Stimulated activated CD4-positive, alpha-beta T cell treated with anti-CD3 and anti-CD28 coated beads, Interleukin-15, amount 100 ng/mL, for 1 hour (primary cell): ENCODE data around the gene FLRT1.
"Not testable (repeated sequence)": the region's sequence is repeated elsewhere in the genome, so short reads cannot be mapped to it uniquely, and the experiment has no call there.

Source experiments
- DNase-seq, 2 donors: peaks; one replicate each; pipeline ENCODE4 v3.0.0-alpha.2; 2020; ENCODE audit warnings: low read depth in 1 of 2, low spot score in 1 of 2

The FLRT1 gene

GRCh38 chr11:64044730-64045393 lies 9.1 kb downstream of the FLRT1 start:
- DNase-seq = no peak

DNA sequence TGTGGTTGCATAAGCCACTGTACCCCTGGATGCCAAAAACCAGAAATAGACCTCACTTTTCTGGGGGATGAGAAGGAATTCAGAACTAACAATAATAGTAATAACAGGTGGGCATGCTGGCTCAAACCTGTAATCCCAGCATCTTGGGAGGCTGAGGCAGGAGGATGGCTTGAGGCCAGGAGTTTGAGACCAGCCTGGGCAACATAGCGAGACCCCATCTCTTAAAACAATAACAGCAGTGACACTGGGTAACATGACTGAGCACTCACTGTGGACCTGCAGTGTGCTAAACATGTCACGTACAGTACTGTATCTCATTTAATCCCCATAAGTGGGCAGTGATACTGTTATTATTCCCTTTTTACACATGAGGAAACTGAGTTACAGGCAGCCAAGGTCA lies 10.0 kb downstream of the FLRT1 start:
- no peak for DNase-seq

DNA sequence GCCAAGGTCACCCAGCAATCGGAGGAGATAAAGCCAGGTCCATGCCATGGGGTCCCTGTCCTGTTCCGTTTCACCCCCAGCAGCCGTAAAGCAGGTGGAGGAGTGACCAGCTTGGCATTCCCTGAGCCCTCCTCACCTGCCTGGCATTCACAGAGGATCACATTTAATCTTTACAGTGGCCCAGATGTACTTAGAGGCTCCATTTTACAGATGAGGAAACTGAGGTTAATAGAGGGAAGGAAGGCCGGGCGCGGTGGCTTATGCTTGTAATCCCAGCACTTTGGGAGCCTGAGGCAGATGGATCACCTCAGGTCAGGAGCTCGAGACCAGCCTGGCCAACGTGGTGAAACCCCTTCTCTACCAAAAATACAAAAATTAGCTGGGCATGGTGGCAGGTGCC lies 11.6 kb downstream of the FLRT1 start:
- not testable (repeated sequence) for DNase-seq

DNA sequence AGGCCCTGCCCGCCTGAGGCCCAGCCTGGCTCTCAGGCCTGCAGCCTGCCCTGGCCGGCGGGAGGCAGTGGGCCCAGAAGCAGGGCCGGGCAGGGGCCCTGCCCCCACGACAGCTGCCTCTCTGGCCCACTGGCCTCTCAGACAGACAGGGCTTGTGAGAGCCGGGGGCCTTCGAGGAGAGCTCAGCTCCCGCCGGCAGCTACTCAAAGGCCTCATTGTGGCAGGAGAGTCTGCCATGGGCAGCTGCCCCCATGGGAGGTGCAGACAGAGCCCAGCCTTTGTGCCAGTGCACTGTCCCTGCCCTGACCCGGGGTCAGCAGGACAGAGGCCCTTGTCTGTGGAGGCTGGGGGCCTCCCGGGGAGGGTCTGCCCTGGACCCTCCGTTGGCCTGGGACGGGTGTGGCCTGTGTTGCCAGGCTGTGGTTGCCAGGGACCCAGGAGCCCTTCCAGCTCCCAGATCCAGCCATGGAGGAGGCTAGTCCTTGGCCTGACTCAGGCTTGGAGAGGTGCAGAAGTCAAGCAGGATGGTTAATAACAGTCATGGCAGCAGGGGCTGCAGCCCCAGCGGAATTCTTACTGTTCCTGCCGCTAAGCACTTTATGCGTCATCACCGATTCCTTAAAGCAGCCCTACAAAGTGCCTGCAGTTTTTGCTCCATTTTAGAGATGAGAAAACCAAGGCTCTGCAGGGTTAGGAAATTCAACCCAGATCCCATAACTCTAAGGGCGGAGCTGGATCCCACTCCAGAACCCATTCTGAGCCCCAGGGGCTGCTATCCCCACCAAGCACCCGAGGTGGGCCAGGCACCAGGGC lies 12.5 kb downstream of the FLRT1 start:
- DNase-seq = no peak

DNA sequence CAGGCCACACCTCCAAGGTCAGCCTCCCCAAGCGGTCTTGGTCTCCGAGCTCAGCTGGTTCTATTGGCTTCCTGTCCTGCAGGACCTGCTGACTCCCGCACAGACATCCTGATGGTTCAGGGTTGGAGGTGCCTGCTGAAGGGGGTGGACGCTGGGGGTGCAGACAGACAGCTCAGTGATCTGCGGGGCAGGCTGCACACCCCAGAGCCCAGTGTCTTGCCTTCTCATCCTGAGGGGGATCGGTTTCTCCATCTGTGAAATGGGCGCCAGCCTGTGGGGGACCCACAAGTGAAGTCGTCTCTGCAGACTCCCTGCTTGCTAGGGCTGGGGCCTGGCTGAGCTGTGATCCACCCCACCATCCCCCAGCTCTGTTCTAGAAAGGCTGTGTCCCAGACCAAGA lies 13.8 kb downstream of the FLRT1 start:
- no peak for DNase-seq

DNA sequence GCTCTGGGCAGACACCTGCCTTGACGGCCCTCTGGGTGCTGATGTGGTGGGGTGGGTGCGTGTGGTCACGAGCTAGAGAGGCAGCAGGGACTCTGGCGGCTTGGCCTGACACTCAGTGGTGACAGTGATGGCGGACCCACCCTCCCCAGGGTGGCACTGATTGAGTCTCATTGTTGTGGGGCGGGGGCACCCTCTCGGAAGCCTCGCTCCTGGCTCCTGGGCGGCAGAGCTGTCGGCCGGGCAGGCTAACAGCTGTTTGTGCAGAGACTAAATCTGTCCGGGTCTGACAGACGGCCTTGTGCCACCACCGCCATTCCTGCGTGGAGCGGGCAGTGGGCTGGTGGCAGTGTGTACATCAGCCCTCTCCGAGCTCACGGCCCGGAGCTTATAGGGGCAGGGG lies 15.6 kb downstream of the FLRT1 start:
- DNase-seq = no peak

- DNase-seq = no peak
These were observed 16.7 kb downstream of the FLRT1 start for GRCh38 chr11:64052436-64052835.

GRCh38 chr11:64052938-64053622 lies 17.3 kb downstream of the FLRT1 start:
- DNase-seq = no peak

- no peak for DNase-seq
These were observed 18.0 kb downstream of the FLRT1 start for GRCh38 chr11:64053699-64054098.

DNA sequence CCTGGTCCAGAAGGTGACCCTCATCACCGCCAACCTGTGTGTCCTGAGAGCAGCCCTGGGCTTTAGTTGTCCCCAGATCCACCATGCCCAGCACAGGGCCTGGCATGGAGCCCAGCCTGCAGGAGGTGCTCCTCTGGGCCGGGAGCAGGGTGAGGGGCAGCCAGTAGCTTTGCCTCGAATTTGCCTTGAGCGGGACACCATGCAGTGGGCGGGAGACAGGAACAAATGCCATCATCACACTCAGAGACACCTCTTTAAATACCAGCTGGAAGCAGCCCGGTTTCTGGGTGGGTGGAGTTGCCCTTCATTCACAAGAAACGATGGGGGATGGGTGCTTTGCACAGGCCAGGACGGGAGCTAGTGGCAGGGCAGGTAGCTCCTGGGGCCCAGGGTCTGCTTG lies 19.3 kb downstream of the FLRT1 start:
- DNase-seq = no peak

DNA sequence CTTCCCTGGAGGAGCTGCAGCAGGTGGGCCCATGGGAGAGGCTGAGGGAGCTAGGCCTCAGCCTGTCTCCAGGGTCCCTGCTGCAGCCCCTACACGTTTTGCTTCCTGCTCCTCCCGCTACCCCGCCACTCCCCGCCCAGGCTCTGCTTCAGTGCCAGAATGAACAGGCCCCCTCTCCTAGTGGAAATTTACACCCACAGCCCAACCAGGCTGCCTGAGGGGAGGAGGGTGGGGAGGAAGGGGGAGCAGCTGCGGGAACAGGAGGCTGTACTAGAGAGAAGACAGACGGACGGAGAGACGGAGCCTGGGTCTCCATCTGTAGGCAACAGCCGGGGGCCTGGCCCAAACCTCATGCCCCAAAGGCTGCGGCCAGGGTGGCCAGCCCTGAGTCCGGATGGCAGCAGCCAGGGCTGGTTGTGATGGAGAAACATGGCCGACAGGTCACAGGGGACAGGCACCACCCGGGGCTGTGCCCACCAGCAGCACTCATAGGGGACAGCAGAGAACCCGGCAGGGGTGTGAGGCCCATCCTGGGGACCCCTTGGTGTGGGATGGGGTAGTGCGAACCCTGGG lies 20.6 kb downstream of the FLRT1 start:
- DNase-seq = no peak

- no peak for DNase-seq
These were observed 21.1 kb downstream of the FLRT1 start for GRCh38 chr11:64056861-64057260.

- no peak for DNase-seq
These were observed 22.2 kb downstream of the FLRT1 start for GRCh38 chr11:64057890-64058289.

DNA sequence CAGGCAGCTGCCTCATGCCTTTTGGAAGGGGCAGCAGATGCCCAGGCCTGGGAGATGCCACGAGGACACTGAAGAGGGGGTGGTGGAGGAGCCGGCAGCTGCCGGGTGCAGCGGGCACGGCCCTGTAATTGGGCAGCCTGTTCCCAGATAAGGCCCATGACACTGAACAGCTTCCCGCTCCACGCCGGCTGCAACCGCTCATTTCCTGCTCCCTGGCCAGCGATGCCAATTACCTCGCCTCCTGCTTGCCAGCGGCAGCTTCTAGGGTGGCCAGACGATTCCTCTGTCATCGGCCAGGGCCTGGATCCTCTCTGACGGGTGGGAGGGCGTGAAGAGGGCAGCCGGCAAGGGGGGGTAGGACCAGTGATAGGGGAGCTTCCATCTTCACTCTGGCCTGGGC lies 22.8 kb downstream of the FLRT1 start:
- no peak for DNase-seq

- DNase-seq = no peak
These were observed 23.8 kb downstream of the FLRT1 start for GRCh38 chr11:64059339-64060140.

GRCh38 chr11:64060263-64060860 lies 24.6 kb downstream of the FLRT1 start:
- no peak for DNase-seq

DNA sequence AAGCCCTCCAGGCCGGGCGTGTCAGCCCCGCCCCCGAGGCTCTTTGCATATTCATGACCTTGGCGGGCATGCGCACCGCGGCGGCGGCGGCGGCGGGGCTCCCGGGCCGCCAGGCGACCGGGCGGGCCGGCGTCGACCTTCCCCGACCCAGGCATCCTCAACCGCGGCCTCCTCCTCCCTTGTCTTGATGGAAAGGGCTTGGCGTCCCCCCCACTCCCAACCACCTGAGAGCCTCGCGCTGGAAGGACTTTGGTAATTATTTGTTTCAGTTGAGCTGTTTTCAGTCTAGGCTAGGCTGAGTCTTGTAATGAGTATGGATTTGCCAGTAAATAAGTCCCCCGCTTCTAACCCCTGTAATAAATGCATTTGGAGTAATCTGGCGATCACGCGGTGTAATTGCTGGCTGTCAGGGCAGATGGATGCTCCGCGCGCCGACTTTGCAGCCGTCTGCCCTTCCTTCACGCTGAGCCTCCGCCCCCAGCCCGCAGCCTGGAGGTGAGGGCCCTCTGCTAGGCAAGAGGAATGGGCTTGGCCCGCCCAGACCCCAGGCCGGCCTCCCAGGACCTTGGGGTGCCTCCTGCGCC lies 25.2 kb downstream of the FLRT1 start:
- peak; percentile 19 to 39 for DNase-seq

- no peak for DNase-seq
These were observed 26.7 kb downstream of the FLRT1 start for GRCh38 chr11:64062185-64063039.

- no peak for DNase-seq
These were observed 28.0 kb downstream of the FLRT1 start for GRCh38 chr11:64063777-64064176.
